Ammon's horn (tissue), 1 donor: Measurements from ENCODE around the gene ARHGAP25.
A peak's percentile ranks its signal among the peaks of the same experiment; 100 is the strongest.
"Not testable (repeated sequence)": the region's sequence is repeated elsewhere in the genome, so short reads cannot be mapped to it uniquely, and the experiment has no call there.

ENCODE experiments used
- DNase-seq: peaks from one replicate; pipeline ENCODE4 v3.0.0-alpha.2; 2016; ENCODE audit warnings: low spot score

The ARHGAP25 gene

GRCh38 chr2:68799140-68800026 is 64.8 kb downstream of the ARHGAP25 start:
- DNase-seq = no peak

DNA sequence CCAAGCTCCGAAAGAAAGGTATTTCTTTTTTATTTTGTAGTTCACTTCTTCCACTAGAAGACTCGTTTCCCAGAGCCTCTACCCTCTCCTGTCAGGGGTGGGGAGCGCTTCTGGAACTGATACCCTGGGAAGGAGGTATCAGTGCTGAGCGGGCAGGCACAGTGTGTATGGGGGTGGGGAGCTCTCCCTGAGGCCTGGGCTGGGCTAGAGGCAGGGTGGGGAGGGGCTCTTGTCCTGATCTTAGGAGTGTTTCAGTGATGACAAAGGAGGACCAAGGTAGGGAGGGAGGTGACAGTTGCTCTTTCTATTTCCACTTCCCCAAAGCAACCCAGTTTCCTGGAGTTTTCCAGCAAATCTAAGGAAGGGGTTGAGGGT is 65.4 kb downstream of the ARHGAP25 start:
- no peak for DNase-seq

GRCh38 chr2:68800517-68800916 is 65.9 kb downstream of the ARHGAP25 start:
- DNase-seq = no peak

DNA sequence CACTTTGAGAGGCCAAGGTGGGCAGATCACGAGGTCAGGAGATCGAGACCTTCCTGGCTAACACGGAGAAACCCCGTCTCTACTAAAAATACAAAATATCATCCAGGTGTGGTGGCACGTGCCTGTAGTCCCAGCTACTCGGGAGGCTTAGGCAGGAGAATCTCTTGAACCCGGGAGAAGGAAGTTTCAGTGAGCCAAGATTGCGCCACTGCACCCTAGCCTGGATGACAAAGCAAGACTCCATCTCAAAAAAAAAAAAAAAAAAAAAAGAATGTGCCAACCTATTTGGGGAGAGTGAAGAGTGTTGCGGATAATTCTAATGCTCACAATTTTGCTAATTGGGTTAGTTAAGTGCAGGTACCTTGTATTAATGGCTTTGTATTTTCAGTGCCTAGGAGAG is 67.5 kb downstream of the ARHGAP25 start:
- DNase-seq = not testable (repeated sequence)

GRCh38 chr2:68805025-68805424 is 70.4 kb downstream of the ARHGAP25 start:
- DNase-seq = no peak

GRCh38 chr2:68806511-68807109 is 72.0 kb downstream of the ARHGAP25 start:
- no peak for DNase-seq

DNA sequence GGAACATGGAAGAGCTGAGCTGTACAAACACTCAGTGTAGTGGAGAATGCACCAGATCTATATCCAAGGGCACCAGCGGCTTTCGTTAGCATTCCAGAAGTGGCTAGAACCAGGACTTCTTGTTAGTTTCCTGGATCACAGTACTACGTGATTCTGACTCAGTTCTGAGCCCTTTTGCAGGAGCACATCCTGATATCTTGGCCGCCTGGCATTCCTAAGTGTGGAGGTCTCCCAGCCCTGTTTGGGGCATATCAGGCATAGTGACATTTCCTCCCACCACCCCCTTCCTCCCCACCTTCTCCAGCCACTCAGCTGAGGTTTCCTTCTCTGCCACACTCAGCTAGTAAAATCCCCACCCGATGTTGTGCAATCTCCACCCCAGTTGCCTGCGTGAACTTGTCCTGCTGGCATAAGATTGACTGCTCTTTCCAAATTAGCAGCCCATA is 73.2 kb downstream of the ARHGAP25 start:
- DNase-seq = no peak

DNA sequence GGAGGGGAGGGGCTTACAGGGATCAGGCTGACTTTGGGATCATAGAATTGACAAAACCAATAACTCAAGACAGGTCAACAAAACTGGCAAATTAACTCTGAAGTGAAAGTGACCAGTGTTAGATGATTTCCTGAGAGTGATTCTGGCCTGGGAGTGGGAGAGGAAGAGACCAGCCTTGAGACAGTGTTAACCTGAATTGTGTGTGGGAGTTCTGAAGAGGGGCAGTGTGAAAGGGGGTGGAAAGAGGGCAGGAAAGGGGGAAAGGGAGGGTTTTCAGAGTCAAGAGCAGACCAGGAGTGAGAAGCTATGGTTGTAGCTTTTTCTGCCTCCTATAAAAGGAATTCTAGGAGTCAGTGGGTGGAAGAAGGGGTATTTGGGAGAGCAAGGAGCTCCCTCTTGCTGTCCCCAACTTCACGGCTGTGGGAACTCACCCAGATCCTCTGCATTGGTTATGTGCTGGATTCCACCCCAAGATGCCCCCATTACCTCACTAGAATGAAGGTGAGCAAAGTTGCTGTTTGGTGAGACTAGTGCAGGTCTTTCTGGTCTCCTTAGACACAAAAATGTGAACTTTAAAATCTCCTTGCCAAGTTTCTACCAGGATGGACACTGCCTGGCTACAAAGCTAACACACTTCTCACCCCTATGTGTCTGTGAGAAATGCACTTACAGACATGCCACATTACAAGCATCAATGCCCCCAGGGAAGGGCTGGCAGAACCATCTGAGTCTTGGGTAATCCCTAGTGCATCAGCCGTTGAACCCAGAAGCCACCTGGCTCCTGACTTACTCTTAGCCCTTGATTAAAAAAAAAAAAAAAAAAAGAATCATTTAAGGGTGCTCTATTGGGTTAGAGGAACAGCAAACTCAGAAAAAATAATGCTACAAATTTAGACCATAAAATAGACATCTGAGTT is 75.0 kb downstream of the ARHGAP25 start:
- DNase-seq = no peak

DNA sequence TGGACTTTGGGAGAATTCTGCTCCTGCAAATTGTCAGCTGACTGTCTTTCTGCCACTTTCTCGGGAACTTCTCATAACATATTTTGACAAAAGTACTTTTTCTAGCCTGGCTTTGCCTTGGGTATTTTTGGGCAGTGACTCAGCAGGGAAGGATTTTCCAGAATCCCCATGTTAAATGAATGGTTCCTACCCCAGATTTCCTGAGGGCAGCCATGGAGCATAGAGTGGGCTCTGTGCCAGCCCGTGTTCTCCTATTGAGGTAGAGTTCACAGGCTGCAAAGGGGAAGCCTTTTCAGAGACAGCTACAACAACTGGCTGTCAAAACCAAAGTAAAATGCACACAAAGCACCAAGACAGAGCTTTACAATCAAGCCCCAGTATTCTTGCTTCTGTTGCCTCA is 76.8 kb downstream of the ARHGAP25 start:
- no peak for DNase-seq

DNA sequence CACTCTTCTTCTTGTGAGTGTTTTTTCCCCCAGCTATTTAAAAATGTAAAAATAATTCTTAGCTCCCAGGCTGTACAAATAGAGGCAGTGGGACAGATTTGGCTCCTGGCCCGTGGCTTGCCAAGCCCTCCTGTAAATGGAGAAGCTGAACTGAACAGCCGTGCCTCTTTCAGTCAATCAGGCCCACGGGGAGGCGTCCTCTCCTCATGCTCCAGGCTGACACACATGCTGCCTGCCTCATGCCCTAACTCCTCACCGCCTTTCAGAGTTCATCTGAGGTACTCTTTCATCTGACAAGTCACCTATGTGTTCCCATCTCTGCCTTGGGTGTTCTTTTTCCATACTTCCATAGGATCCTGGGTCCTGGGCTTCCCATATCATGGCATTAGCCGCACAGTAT is 77.6 kb downstream of the ARHGAP25 start:
- DNase-seq = peak; percentile 27

DNA sequence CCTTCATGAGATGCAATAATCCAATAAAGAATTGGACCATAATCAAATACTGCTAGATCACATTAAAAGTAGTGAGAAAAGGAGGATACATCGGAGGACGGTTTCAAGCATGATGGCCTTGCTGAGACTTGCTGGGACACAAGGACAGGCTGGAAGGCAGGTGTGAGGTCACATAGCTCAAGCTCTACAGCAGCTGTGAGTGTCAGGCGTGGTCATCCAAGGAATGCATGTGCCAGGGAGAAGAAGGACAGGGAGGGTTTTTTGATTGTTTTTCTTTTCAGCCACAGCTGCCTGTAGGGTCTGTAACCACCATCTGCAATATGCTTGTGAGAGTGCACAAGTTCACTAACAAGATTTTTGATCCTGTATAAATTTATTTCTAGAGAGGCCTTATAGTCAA is 79.0 kb downstream of the ARHGAP25 start:
- no peak for DNase-seq

DNA sequence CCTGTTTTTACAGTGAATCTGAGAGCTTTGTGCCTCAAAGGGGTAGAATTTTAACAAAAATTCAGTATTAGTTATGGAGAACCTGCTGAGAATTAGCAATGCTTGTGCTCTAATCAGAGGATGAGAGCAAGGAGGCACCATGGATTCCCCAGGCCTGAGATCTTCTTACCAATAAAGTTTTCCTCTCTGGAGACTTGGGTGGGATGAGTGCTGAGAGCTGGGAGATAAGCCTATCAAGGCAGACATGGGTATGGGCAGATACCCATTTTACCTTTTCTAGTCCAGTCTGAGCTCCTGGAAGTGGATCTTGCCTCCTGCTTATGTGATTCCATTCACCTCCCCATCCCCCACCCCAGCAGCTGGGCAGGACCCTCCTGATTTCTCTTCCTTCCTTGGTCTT is 82.7 kb downstream of the ARHGAP25 start:
- DNase-seq = no peak

DNA sequence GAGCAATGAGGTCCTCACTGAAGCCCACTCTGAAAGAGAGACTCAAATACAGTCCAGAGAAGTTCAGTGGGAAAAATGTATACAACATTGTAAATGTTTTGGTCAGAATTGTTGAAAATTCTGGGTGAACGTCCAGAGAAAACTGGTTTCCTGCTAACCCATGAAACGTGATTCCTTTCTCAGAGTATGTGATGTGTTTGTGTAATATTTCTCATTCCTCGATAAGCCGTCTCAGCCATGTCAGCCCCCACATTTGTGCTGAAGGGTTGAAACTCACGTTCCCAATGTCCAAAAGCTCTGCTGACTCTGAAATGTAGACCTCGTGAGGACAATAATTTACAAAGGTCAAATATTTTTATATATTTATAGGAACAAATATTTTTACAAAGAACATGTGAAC is 84.9 kb downstream of the ARHGAP25 start:
- DNase-seq = no peak

DNA sequence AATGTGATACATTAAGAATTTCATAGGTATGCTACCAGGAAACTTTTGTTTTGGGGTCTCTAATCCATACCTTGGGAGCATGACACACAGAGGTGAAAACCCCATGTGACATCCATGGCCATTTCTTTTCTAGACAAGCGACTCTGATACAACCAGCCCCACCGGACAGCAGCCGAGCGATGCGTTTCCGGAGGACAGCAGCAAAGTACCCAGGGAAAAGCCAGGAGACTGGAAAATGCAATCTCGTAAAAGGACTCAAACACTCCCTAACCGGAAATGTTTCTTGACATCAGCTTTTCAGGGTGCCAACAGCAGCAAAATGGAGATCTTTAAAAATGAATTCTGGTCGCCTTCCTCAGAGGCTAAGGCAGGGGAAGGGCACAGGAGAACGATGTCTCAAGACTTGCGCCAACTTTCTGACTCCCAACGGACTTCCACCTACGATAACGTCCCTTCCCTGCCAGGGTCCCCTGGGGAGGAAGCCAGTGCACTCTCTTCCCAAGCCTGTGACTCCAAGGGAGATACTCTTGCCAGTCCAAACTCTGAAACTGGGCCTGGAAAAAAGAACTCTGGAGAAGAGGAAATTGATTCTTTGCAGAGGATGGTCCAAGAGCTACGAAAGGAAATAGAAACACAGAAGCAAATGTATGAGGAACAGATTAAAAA is 87.7 kb downstream of the ARHGAP25 start:
- DNase-seq = no peak

- no peak for DNase-seq
Observed at GRCh38 chr2:68824831-68825230, 90.2 kb downstream of the ARHGAP25 start.

DNA sequence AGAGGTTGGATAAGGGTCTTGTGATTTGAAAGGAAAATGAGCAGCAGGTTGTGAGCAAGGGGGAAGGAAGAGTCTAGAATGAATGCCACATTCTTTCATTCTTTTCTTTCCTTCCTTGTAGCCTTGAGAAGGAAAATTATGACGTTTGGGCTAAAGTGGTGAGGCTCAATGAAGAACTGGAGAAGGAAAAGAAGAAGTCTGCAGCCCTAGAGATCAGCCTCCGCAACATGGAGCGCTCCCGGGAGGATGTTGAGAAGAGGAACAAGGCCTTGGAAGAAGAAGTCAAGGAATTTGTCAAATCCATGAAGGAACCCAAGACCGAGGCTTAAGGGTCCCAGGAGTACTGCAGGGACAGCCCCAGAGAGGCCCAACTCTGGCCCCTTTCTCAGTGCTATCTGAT is 91.3 kb downstream of the ARHGAP25 start:
- no peak for DNase-seq

- no peak for DNase-seq
Observed at GRCh38 chr2:68827666-68828065, 93.1 kb downstream of the ARHGAP25 start.

DNA sequence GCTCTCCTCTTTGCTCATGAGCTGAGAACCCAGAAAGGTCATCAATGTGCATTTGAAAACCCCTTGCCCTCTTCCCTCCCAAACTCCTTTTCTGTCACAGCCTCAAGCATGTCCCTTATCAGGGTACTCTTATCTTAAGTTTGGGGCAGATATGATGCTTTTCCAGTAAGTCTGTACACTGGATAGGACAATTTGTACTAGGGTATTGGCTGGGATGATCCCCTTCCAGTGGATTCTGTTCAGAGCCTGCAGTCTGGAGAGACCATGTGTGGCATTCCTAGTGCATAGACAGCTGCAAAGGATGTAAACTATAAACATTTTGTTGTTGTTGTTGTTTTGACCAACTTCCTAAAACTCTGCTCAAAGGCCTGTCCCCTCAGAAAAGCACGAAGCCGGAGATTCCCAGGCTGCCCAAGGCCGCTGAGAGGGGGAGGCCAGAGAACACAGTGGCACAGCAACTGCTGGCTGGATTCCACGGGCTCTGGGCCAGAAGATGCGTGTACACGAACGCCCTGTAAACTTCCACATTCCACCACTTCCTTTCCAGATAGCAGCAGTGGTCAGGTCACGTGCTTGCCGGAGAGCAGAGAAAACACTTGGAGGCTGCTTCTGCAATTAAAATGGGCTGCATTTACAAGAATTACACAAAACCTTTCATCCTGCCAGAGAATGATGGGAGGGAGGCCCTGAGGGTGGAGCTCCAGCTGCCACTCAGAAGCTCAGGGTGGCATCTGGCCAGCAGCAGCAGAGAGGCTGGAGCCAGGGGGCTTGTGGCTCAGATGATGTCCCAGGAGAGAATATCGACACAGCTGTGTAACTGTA is 94.5 kb downstream of the ARHGAP25 start:
- DNase-seq = peak; percentile 95

GRCh38 chr2:68829749-68830148 is 95.1 kb downstream of the ARHGAP25 start:
- DNase-seq = no peak

GRCh38 chr2:68831686-68832232 is 97.1 kb downstream of the ARHGAP25 start:
- DNase-seq = no peak
